IPS-11a (cell line): Measurements from ENCODE around the gene PILRB.
"Not testable (repeated sequence)": the region's sequence is repeated elsewhere in the genome, so short reads cannot be mapped to it uniquely, and the experiment has no call there.

Source experiments
- H3K4me3 ChIP-seq: one replicate; pipeline ENCODE4 v1.5.1; 2013; ENCODE audit warnings: low read depth, low read length, control low read depth

Gene PILRB

DNA sequence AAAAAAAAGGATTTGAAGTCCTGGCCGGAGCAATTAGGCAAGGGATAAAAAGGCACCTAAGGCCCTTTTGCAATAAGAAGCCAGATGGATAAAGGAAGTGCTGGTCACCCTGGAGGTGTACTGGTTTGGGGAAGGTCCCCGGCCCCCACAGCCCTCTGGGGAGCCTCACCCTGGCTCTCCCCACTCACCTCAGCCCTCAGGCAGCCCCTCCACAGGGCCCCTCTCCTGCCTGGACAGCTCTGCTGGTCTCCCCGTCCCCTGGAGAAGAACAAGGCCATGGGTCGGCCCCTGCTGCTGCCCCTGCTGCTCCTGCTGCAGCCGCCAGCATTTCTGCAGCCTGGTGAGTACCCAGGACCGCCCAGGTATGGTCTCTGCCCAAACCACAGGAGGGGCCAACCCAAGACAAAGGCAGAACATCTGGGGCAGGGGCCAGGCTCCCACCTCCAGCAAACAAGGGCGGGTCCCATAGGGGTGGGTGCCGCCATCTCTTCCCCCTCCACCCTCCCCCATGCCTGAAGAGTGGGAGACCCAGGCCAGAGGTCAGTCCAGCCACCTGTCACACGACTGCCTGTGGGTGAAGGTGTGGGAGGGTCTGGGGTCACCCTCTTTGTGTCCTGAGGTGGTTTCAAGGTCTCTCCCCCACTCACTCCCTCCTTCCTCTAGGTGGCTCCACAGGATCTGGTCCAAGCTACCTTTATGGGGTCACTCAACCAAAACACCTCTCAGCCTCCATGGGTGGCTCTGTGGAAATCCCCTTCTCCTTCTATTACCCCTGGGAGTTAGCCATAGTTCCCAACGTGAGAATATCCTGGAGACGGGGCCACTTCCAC, at the start of gene PILRB:
PILRB (plus strand) TSS at position 91 of the 830 bp plus-strand sequence; CDS start at position 277, 186 bp downstream.
- no peak within 1 kb of the TSS for H3K4me3 ChIP-seq

DNA sequence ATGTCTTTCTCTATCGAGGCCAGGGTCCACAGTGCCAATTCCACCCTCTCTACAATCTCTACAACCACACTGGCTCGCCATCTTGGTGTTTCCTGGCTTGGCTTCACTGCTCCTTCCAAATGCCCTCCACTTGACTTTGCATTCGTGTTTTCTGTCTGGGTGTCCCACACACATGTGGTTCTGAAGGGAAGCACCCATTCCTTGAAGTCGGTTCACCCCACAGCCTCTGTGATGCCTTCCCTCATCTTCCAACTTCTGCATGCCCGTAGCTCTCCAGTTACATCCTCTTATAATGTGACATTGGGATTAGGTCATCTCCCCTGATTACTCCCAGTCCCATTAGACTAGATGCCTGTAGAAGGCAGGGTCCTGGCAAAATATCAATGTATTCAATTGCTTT, 39.6 kb upstream of the PILRB start:
- not testable (repeated sequence) for H3K4me3 ChIP-seq

GRCh38 chr7:100321648-100322047, 36.3 kb upstream of the PILRB start:
- not testable (repeated sequence) for H3K4me3 ChIP-seq

GRCh38 chr7:100324194-100324593, 33.7 kb upstream of the PILRB start:
- not testable (repeated sequence) for H3K4me3 ChIP-seq

GRCh38 chr7:100325671-100326070, 32.2 kb upstream of the PILRB start:
- not testable (repeated sequence) for H3K4me3 ChIP-seq

GRCh38 chr7:100326914-100327313, 31.0 kb upstream of the PILRB start:
- not testable (repeated sequence) for H3K4me3 ChIP-seq

DNA sequence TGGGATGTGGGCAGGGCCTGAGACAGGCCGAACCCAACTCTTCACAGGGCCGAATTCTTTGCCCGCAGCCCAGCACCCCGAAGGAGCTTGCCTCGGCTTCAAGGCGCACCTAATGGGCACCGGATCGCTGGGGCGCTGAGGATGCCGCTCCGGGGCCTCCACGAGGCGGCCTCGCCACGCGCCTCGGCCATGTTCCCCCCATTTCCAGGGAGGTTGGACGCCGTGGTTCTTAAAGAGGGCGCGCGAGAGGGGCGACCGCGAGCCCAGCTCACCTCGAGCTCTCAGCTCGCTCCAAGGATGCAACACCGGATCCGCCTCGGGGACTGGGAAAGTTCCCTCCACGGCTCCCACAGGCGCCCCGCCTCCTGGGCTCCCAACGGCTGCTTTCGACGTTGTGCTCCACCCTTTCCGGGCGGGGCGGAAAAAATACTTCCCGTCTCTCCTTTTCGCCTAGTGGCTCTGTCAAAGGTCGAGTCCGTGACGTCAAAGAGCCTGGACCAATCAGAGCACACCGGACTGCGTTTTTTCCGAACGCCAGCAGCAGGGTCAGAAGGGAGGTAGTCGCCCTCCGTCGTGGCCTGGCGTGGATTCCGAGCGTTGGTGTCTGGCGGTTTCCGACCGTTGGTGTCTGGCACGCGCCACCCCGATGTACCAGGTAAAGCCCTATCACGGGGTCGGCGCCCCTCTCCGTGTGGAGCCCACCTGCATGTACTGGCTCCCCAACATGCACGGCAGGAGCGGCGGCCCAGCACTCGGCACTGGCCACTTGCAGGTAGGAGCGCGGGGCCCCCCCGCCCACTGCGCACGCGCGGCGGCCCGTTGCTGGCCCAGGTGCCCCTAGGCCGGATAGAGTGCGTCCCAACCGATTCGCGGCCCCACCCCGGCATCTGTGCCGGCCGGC, 22.1 kb upstream of the PILRB start:
- peak overlapping the region; percentile 85 for H3K4me3 ChIP-seq

DNA sequence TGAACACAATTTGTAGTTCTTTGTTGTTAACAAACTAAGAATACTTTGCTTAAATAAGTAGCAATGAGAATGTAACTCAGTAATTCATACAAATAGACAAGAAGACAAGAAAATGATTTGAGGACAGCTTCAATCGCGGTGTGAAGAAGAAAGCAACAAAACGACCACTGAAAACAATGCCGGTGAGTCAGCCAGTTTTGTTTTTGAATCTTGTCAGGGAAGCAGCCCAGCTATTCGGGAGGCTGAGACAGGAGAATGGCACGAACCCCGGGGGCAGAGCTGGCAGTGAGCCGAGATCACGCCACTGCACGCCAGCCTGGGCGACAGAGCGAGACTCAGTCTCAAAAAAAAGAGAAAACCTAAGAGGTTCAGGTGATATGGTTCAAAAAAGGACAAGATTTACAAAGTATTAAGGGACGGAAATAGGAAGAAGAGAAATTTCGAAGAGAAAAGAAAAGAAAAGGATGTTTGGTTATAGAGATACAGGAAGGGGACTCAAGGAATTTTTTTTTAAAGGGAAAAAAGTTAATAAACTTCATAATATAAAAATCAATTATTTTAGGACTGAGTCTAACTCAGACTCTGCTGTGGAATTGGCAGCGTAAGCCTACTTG, 19.7 kb upstream of the PILRB start:
- H3K4me3 ChIP-seq, result not testable (repeated sequence)

- not testable (repeated sequence) for H3K4me3 ChIP-seq
Observed at GRCh38 chr7:100341286-100341685, 16.6 kb upstream of the PILRB start.

DNA sequence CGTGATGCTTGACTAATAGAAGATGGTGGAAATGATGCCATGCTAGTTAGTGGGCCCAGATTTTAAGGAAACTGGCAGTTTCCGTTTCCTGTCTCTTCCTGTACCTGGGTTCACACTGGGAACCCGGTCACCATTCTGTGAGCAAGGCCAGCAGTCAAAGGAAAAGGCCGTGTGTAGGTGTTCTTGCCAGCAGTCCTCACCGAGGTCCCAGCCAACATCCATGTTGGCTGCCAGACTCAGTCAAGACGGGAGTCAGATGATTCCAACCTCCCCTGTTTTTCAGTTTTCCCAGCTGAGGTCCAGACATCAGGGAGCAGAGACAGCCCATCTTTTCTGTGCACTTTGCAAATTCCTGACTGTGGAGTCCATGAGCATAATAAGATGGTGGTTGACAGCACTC, 15.2 kb upstream of the PILRB start:
- no peak overlapping the region for H3K4me3 ChIP-seq

DNA sequence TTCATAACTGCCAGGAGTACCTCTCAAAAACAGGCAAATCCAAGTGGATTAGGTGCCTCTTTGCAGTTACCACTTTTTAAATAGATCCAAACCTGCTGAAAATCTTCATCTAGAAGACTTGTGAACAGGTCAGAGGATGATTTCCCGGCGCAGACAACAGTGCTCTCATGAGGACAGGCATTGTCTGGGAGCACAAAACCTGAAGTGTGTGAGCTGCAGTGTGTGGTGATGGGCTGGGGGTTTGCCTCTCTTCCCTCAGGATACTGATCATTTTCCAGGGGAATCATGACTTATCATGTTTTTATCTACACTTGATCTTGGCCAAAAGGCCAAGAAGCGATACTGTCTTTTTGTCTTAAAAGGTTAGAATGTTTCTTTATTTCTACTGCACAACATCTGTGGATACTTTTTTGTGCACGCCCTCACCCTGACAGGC, 13.8 kb upstream of the PILRB start:
- H3K4me3 ChIP-seq, result not testable (repeated sequence)

GRCh38 chr7:100344560-100345287, 13.2 kb upstream of the PILRB start:
- not testable (repeated sequence) for H3K4me3 ChIP-seq

DNA sequence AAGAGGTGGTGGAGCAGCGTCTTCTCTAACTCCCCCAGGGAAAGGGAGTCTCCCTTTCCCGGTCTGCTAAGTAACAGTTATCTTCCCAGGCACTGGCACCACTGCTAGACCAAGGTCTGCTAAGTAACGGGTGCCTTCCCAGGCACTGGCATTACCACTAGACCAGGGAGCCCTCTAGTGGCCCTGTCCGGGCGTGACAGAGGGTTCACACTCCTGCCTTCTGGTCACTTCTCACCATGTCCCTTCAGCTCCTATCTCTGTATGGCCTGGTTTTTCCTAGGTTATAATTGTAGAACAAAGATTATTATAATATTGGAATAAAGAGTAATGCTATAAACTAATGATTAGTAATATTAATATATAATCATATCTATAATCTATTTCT, 12.6 kb upstream of the PILRB start:
- H3K4me3 ChIP-seq, result not testable (repeated sequence)

DNA sequence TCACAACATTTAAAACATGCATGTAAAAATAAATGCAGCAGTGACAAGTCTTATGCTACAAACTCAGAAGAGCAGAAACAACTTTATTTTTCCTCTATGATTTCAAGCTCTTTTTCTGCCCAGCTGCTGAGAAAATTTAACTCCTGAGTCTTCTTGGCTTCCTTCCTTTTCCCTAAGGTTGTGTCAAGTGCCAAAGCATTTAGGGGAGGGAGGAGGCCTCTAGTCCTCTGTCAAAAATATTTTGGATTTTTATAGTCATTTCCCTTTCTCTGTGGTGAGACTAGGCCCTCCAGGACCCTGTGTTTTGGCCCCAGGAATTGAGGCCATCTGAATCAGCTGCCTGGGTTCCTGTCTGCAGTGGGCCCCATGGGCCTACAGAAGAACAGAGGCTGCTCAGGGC, 11.0 kb upstream of the PILRB start:
- H3K4me3 ChIP-seq, result no peak overlapping the region

- H3K4me3 ChIP-seq, result no peak overlapping the region
Observed at GRCh38 chr7:100348805-100349204, 9.1 kb upstream of the PILRB start.

GRCh38 chr7:100349757-100350156, 8.2 kb upstream of the PILRB start:
- H3K4me3 ChIP-seq, result no peak overlapping the region

DNA sequence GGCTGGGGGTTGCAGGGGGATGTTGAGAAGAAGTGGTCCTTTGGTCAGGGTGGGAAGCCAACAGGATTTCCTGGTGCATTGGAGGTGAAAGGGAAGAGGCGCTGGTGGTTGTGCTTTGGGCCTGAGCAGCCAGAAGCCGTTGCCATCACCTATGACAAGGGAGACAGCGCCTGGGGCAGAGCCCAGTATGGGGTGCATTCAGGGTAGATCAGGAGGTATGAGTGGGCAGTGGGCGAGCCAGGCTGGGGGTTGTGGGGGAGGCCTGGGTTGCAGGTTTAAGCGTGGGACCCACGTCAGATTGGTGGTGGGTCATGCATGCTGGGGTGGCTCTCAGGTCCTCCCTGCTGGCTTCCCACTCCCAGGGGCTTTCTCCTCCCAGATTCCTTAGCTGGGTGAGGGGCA, 6.3 kb upstream of the PILRB start:
- no peak overlapping the region for H3K4me3 ChIP-seq

GRCh38 chr7:100352230-100352781, 5.6 kb upstream of the PILRB start:
- H3K4me3 ChIP-seq, result not testable (repeated sequence)

- H3K4me3 ChIP-seq, result no peak overlapping the region
Observed at GRCh38 chr7:100352984-100353684, 4.8 kb upstream of the PILRB start.
